HG02938 (cell line): ENCODE results near the gene WEE1.
"Not testable (repeated sequence)": the region's sequence is repeated elsewhere in the genome, so short reads cannot be mapped to it uniquely, and the experiment has no call there.

Experiments
- ATAC-seq: cut with Tn5 transposase; IDR thresholded peaks from one replicate; pipeline ENCODE4 v1.9.1; 2021; ENCODE audit warnings: mild to moderate bottlenecking, moderate library complexity; ENCODE audit not compliant: unreplicated experiment

The WEE1 gene

DNA sequence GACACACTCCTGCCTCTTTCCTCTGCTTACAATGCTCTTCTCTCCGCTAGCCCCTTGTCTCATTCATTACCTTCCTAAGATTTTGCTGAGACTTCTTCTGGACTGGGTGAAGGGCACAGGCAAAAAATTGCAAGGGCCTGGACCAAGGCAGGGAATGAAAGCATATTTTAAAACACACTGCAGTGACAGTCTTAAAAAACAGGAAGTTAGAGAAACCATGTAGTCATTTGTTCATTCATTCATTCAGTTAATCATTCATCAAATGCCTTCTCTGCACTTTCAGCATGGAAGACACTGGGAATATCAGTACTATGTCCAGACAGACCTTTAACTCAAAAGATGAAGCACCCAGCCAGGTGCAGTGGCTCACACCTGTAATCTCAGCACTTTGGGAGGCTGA lies 45.5 kb downstream of the WEE1 start:
- no peak for ATAC-seq

DNA sequence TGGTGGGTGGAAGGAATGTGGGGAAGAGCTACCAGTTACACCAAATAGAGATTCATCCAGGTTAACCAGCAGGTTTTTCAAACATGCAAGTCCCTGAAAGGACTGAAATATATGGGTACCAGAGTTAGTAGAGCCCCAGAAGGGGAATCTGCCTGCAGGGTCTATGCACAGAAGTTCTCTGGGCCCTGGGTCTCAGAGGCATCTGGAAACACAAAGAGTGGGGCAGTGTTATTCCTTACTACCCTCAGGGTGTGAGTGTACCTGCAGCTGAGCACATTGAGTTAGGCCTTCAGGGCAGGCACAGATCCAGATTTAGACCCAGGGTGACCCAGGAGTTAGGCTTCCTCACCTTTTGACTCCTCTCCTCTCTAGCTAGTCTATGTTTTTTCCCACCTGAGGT lies 46.5 kb downstream of the WEE1 start:
- no peak for ATAC-seq

DNA sequence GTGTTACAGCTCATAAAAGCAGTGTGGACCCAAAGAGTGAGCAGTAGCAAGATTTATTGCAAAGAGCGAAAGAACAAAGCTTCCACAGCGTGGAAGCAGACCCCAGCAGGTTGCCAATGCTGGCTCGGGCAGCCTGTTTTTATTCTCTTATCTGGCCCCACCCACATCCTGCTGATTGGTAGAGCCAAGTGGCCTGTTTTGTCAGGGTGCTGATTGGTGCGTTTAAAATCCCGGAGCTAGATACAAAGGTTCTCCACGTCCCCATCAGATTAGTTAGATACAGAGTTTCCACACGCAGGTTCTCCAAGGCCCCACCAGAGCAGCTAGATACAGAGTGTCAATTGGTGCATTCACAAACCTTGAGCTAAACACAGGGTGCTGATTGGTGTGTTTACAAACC lies 48.9 kb downstream of the WEE1 start:
- not testable (repeated sequence) for ATAC-seq

DNA sequence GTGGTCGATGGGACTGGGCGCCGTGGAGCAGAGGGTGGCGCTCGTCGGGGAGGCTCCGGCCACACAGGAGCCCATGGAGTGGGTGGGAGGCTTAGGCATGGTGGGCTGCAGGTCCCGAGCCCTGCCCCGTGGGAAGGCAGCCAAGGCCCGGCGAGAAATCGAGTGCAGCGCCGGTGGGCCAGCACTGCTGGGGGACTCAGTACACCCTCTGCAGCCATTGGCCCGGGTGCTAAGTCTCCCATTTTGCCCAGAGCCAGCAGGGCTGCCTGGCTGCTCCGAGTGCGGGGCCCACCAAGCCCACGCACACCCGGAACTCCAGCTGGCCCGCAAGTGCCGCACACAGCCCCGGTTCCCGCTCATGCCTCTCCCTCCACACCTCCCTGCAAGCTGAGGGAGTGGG lies 49.6 kb downstream of the WEE1 start:
- not testable (repeated sequence) for ATAC-seq

DNA sequence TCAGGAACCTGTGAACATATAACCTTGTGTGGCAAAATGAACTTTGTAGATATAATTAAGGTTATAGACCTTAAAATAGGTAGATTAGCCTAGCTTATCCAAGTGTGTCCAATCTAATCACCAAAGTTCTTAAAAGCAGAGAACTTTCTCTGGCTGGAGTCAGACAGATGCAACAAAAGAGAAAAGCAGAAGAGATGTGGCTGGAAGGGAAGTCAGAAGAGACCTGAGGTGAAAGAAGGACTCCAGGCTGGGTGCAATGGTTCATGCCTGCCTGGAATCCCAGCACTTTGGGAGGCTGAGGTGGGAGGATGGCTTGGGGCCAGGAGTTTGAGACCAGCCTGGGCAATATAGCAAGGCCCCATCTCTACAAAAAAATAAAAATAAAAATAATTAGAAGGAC lies 51.0 kb downstream of the WEE1 start:
- ATAC-seq: no peak

DNA sequence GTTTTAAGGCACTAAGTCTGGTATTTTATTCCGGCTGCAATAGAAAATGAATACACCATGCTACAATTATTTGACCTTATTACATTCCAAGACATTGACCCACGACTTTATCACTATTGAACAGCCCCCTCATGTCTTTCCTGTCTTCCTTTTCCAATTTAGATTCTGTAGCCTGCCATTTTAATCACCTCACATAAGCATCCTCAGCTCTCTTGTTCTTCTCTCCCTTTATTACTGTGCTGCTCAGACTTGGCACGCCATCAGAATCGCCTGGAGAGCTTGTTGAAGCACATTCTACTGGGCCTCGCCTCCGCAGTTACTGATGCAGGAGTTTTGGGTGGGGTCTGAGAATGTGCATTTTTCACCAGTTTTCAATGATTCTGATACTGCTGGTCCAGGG lies 51.7 kb downstream of the WEE1 start:
- ATAC-seq: no peak

DNA sequence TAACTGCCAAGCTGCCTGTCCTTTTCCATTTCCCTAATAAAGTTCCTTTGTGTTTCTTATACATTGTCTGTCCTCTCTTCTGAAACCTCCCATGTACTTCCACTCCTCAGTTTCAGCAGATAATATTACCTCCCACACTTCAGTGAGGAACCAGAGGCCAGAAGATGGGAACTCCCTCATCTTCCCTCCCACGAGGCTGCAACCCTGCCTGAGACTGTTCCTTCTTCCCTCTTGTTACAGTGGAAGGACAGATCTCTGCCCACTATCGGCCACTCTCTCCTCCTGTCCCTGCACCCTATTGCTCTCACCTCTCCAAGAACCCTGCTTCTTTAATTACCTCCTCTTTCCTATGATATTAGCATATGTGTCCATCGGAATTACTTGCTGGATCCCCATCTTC lies 52.3 kb downstream of the WEE1 start:
- no peak for ATAC-seq

GRCh38 chr11:9626496-9627394 lies 53.3 kb downstream of the WEE1 start:
- ATAC-seq: no peak

- ATAC-seq: no peak
Measured at GRCh38 chr11:9629064-9629463, 55.6 kb downstream of the WEE1 start.

- ATAC-seq: no peak
Measured at GRCh38 chr11:9633679-9634078, 60.2 kb downstream of the WEE1 start.

- ATAC-seq: no peak
Measured at GRCh38 chr11:9636691-9637090, 63.2 kb downstream of the WEE1 start.

DNA sequence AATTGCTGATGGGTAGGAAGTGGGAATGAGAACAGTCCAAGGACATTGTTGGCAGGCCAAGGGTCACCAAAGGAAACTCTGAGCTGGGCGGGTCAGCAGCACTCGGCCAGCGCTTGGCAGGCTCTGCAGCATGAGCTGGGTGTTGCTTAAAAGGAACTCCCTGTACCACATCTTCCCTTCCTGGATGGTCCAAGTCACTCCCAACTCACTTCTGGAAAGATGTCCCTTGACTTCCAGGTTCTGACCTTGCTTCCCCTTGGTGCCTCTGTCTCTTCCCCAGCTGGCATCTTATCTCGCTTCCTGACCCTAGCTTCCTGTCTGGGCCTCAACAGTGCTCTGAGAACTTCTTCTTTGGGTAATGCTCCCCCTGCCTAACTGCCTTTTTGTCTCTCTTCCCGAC lies 65.6 kb downstream of the WEE1 start:
- ATAC-seq: no peak
